ENCODE results near the gene KCNB1.

Gene KCNB1

GRCh38 chr20:49372095-49372734 lies 110.3 kb downstream of the KCNB1 start:
- WGBS, 2 donors (ENCODE audit: extremely low coverage in 2 of 2, insufficient read length in 2 of 2, insufficient replicate concordance in 1 of 2), result no CpG with 5 or more reads among the region's 9 CpGs
- Histone ChIP-seq H3K4me1 (ENCODE audit: control insufficient read depth in 2 of 2, insufficient read depth in 1 of 2, low read depth in 1 of 2, low read length in 2 of 2) (peaks cover 0 to 7% of the 10 kb centered on the region in 2 donors), H4K91ac (ENCODE audit: low read depth, low read length, poor library complexity) (no peak overlapping the region), H3K27me3 (ENCODE audit: control insufficient read depth in 3 of 3, insufficient read depth in 3 of 3, low read depth in 1 of 3, low read length in 3 of 3) (no peaks in the 10 kb centered on the region), H3K4me2 (ENCODE audit: insufficient read depth, low read length, poor library complexity, severe bottlenecking) (no peak overlapping the region), H2BK15ac (ENCODE audit: low read length) (no peak overlapping the region), H4K8ac (ENCODE audit: low read depth, low read length) (no peak overlapping the region), H2BK5ac (ENCODE audit: low read length) (no peak overlapping the region), H3K9me3 (replicated peaks in 1 of 2; ENCODE audit: control insufficient read depth in 2 of 2, insufficient read depth in 1 of 2, low read depth in 1 of 2, low read length in 2 of 2) (no peaks in the 10 kb centered on the region), H3K36me3 (replicated peaks in 1 of 2; ENCODE audit: control insufficient read depth in 2 of 2, insufficient read depth in 2 of 2, low read length in 2 of 2) (no peaks in the 10 kb centered on the region), H2BK120ac (ENCODE audit: low read depth, low read length) (no peak overlapping the region), H3K9ac (ENCODE audit: low read depth, low read length, poor library complexity) (no peak overlapping the region), H3K14ac (ENCODE audit: low read length) (no peak overlapping the region), H3K27ac (replicated peaks; ENCODE audit: low read length) (no peak overlapping the region), H3K18ac (ENCODE audit: low read length) (no peak overlapping the region), H2AFZ (ENCODE audit: low read length) (no peak overlapping the region), H2BK12ac (ENCODE audit: low read length) (no peak overlapping the region), H3K4ac (ENCODE audit: low read length) (no peak overlapping the region), H3K4me3 (ENCODE audit: low read length in 2 of 2) (no peak overlapping the region), H3K79me1 (ENCODE audit: low read depth, low read length) (no peaks in the 10 kb centered on the region), H3K23ac (ENCODE audit: low read depth, low read length, poor library complexity) (no peak overlapping the region), H2AK5ac (ENCODE audit: low read depth, low read length) (no peak overlapping the region)
- no peak for DNase-seq (ENCODE audit: low spot score)

GRCh38 chr20:49368596-49368995 lies 113.9 kb downstream of the KCNB1 start:
- Histone ChIP-seq H4K91ac (ENCODE audit: low read depth, low read length, poor library complexity) (no peak overlapping the region), H4K8ac (ENCODE audit: low read depth, low read length) (no peak overlapping the region), H3K36me3 (replicated peaks in 1 of 2; ENCODE audit: control insufficient read depth in 2 of 2, insufficient read depth in 2 of 2, low read length in 2 of 2) (no peaks in the 10 kb centered on the region), H3K9me3 (replicated peaks in 1 of 2; ENCODE audit: control insufficient read depth in 2 of 2, insufficient read depth in 1 of 2, low read depth in 1 of 2, low read length in 2 of 2) (no peaks in the 10 kb centered on the region), H3K27ac (replicated peaks; ENCODE audit: low read length) (peak overlapping the region; percentile 47), H3K4ac (ENCODE audit: low read length) (no peak overlapping the region), H2BK15ac (ENCODE audit: low read length) (no peak overlapping the region), H3K4me1 (ENCODE audit: control insufficient read depth in 2 of 2, insufficient read depth in 1 of 2, low read depth in 1 of 2, low read length in 2 of 2) (peaks cover 0 to 9% of the 10 kb centered on the region in 2 donors), H3K18ac (ENCODE audit: low read length) (no peak overlapping the region), H3K14ac (ENCODE audit: low read length) (no peak overlapping the region), H2AFZ (ENCODE audit: low read length) (no peak overlapping the region), H3K23ac (ENCODE audit: low read depth, low read length, poor library complexity) (no peak overlapping the region), H2BK5ac (ENCODE audit: low read length) (no peak overlapping the region), H2BK12ac (ENCODE audit: low read length) (no peak overlapping the region), H3K9ac (ENCODE audit: low read depth, low read length, poor library complexity) (no peak overlapping the region), H3K4me2 (ENCODE audit: insufficient read depth, low read length, poor library complexity, severe bottlenecking) (no peak overlapping the region), H2BK120ac (ENCODE audit: low read depth, low read length) (no peak overlapping the region), H2AK5ac (ENCODE audit: low read depth, low read length) (no peak overlapping the region), H3K27me3 (ENCODE audit: control insufficient read depth in 3 of 3, insufficient read depth in 3 of 3, low read depth in 1 of 3, low read length in 3 of 3) (peaks cover 0 to 8% (median 0%) of the 10 kb centered on the region in 3 experiments), H3K4me3 (ENCODE audit: low read length in 2 of 2) (no peak overlapping the region), H3K79me1 (ENCODE audit: low read depth, low read length) (no peaks in the 10 kb centered on the region)
- DNase-seq (ENCODE audit: low spot score), result no peak
- no CpG with 5 or more reads among the region's 5 CpGs for WGBS, 2 donors (ENCODE audit: extremely low coverage in 2 of 2, insufficient read length in 2 of 2, insufficient replicate concordance in 1 of 2)

- no peaks in the 10 kb centered on the region for H3K9me3 ChIP-seq (replicated peaks in 1 of 2; ENCODE audit: control insufficient read depth in 2 of 2, insufficient read depth in 1 of 2, low read depth in 1 of 2, low read length in 2 of 2)
- H3K79me1 ChIP-seq (ENCODE audit: low read depth, low read length), result no peaks in the 10 kb centered on the region
- H3K4me1 ChIP-seq (ENCODE audit: control insufficient read depth in 2 of 2, insufficient read depth in 1 of 2, low read depth in 1 of 2, low read length in 2 of 2), result peaks cover 0 to 9% of the 10 kb centered on the region in 2 donors
- no peak overlapping the region for H3K4me2 ChIP-seq (ENCODE audit: insufficient read depth, low read length, poor library complexity, severe bottlenecking)
- WGBS, 2 donors (ENCODE audit: extremely low coverage in 2 of 2, insufficient read length in 2 of 2, insufficient replicate concordance in 1 of 2), result no CpG with 5 or more reads among the region's 5 CpGs
- H2BK12ac ChIP-seq (ENCODE audit: low read length), result no peak overlapping the region
- DNase-seq (ENCODE audit: low spot score), result no peak
- no peak overlapping the region for H2AFZ ChIP-seq (ENCODE audit: low read length)
- H3K27me3 ChIP-seq (ENCODE audit: control insufficient read depth in 3 of 3, insufficient read depth in 3 of 3, low read depth in 1 of 3, low read length in 3 of 3), result peaks cover 0 to 9% (median 0%) of the 10 kb centered on the region in 3 experiments
- no peak overlapping the region for H3K18ac ChIP-seq (ENCODE audit: low read length)
- no peak overlapping the region for H3K27ac ChIP-seq (replicated peaks; ENCODE audit: low read length)
- no peak overlapping the region for H4K91ac ChIP-seq (ENCODE audit: low read depth, low read length, poor library complexity)
- no peak overlapping the region for H2BK120ac ChIP-seq (ENCODE audit: low read depth, low read length)
- H3K4ac ChIP-seq (ENCODE audit: low read length), result no peak overlapping the region
- no peak overlapping the region for H3K23ac ChIP-seq (ENCODE audit: low read depth, low read length, poor library complexity)
- H2AK5ac ChIP-seq (ENCODE audit: low read depth, low read length), result no peak overlapping the region
- no peak overlapping the region for H2BK15ac ChIP-seq (ENCODE audit: low read length)
- no peaks in the 10 kb centered on the region for H3K36me3 ChIP-seq (replicated peaks in 1 of 2; ENCODE audit: control insufficient read depth in 2 of 2, insufficient read depth in 2 of 2, low read length in 2 of 2)
- no peak overlapping the region for H3K4me3 ChIP-seq (ENCODE audit: low read length in 2 of 2)
- H4K8ac ChIP-seq (ENCODE audit: low read depth, low read length), result no peak overlapping the region
- no peak overlapping the region for H3K9ac ChIP-seq (ENCODE audit: low read depth, low read length, poor library complexity)
- no peak overlapping the region for H3K14ac ChIP-seq (ENCODE audit: low read length)
- no peak overlapping the region for H2BK5ac ChIP-seq (ENCODE audit: low read length)
Observed at GRCh38 chr20:49367113-49367512, 115.4 kb downstream of the KCNB1 start.

- Histone ChIP-seq H4K8ac (ENCODE audit: low read depth, low read length) (no peak overlapping the region), H3K36me3 (replicated peaks in 1 of 2; ENCODE audit: control insufficient read depth in 2 of 2, insufficient read depth in 2 of 2, low read length in 2 of 2) (no peaks in the 10 kb centered on the region), H2BK15ac (ENCODE audit: low read length) (no peak overlapping the region), H2BK12ac (ENCODE audit: low read length) (no peak overlapping the region), H3K27me3 (ENCODE audit: control insufficient read depth in 3 of 3, insufficient read depth in 3 of 3, low read depth in 1 of 3, low read length in 3 of 3) (peaks cover 0 to 9% (median 0%) of the 10 kb centered on the region in 3 experiments), H3K9me3 (replicated peaks in 1 of 2; ENCODE audit: control insufficient read depth in 2 of 2, insufficient read depth in 1 of 2, low read depth in 1 of 2, low read length in 2 of 2) (no peaks in the 10 kb centered on the region), H3K23ac (ENCODE audit: low read depth, low read length, poor library complexity) (no peak overlapping the region), H3K9ac (ENCODE audit: low read depth, low read length, poor library complexity) (no peak overlapping the region), H3K27ac (replicated peaks; ENCODE audit: low read length) (no peak overlapping the region), H3K79me1 (ENCODE audit: low read depth, low read length) (no peaks in the 10 kb centered on the region), H3K4me3 (ENCODE audit: low read length in 2 of 2) (no peak overlapping the region), H3K4ac (ENCODE audit: low read length) (no peak overlapping the region), H3K4me2 (ENCODE audit: insufficient read depth, low read length, poor library complexity, severe bottlenecking) (no peak overlapping the region), H2AFZ (ENCODE audit: low read length) (no peak overlapping the region), H2AK5ac (ENCODE audit: low read depth, low read length) (no peak overlapping the region), H3K18ac (ENCODE audit: low read length) (no peak overlapping the region), H3K4me1 (ENCODE audit: control insufficient read depth in 2 of 2, insufficient read depth in 1 of 2, low read depth in 1 of 2, low read length in 2 of 2) (peaks cover 0 to 9% of the 10 kb centered on the region in 2 donors), H2BK5ac (ENCODE audit: low read length) (no peak overlapping the region), H3K14ac (ENCODE audit: low read length) (no peak overlapping the region), H2BK120ac (ENCODE audit: low read depth, low read length) (no peak overlapping the region), H4K91ac (ENCODE audit: low read depth, low read length, poor library complexity) (no peak overlapping the region)
- no CpG with 5 or more reads among the region's 1 CpG for WGBS, 2 donors (ENCODE audit: extremely low coverage in 2 of 2, insufficient read length in 2 of 2, insufficient replicate concordance in 1 of 2)
- no peak for DNase-seq (ENCODE audit: low spot score)
Observed at GRCh38 chr20:49366687-49367086, 115.8 kb downstream of the KCNB1 start.
